Progenitor cell of endocrine pancreas (in vitro differentiated cells): Measurements from ENCODE around the gene FITM1. TPM values are rescaled to one million over a fixed set of nuclear protein-coding genes. Genes with fewer than 3 reads are reported as not detected.

Experiments
- DNase-seq: peaks from one replicate; pipeline ENCODE4 v3.0.0; 2021; ENCODE audit warnings: low spot score; ENCODE audit not compliant: unreplicated experiment
- H3K27ac Mint-ChIP-seq: 2 replicates; pipeline ENCODE4 v1.8.0; 2021; ENCODE audit warnings: mild to moderate bottlenecking, moderate library complexity, mixed read lengths
- H3K27me3 Mint-ChIP-seq: 2 replicates; pipeline ENCODE4 v1.8.0; 2021; ENCODE audit warnings: mixed read lengths
- H3K36me3 Mint-ChIP-seq: 2 replicates; pipeline ENCODE4 v1.8.0; 2022; ENCODE audit warnings: mixed read lengths; ENCODE audit not compliant: insufficient read depth
- H3K4me1 Mint-ChIP-seq: 2 replicates; pipeline ENCODE4 v1.8.0; 2021; ENCODE audit warnings: low read depth, mixed read lengths
- H3K4me3 Mint-ChIP-seq: 2 replicates; pipeline ENCODE4 v1.8.0; 2021; ENCODE audit warnings: low read depth, mild to moderate bottlenecking, moderate library complexity, mixed read lengths
- H3K9me3 Mint-ChIP-seq: 2 replicates; pipeline ENCODE4 v1.8.0; 2021; ENCODE audit warnings: low read depth, mixed read lengths
- total RNA-seq: library from RNA; stranded (reverse); gene quantifications from 2 replicates; pipeline ENCODE4 v1.2.1, GENCODE V29; 2021
- TF ChIP-seq, protein P1 (sequence below): fragments of 200-600 bp; sonication (generic); IDR thresholded peaks from one replicate; pipeline ENCODE4 v1.5.0; 2021; ENCODE audit warnings: antibody characterized with exemption, mild to moderate bottlenecking; ENCODE audit not compliant: unreplicated experiment

FITM1 gene
- total RNA-seq, 1 donor from 2014 or later = 1.9 TPM

DNA sequence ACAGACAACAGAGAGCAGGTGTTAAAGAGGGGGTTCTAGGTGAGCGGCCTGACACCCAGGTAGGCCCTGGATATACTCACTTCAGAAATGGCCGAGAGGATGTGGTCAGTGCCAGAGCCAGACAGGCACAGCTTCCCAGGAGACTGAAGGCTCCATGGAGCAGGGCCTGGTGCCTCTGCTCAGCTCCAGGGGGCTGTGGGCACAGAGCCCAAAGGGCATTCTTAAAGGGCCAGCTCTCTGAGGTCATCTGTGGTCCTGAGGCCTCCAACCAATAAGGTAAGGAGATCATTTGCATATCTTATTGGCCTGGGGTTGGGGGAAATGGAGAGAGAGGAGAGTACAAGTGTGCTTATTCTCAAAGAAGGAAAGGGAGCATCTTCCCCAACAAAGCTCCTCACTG lies 46.0 kb upstream of the FITM1 start:
- Mint-ChIP-seq H3K4me1 (peaks cover 6% of the 10 kb centered on the region), H3K9me3 (no peaks in the 10 kb centered on the region), H3K4me3 (no peak overlapping the region), H3K36me3 (no peaks in the 10 kb centered on the region), H3K27me3 (peaks cover 52% of the 10 kb centered on the region), H3K27ac (no peak overlapping the region)
- DNase-seq = no peak
- TF ChIP-seq, protein P1, sequence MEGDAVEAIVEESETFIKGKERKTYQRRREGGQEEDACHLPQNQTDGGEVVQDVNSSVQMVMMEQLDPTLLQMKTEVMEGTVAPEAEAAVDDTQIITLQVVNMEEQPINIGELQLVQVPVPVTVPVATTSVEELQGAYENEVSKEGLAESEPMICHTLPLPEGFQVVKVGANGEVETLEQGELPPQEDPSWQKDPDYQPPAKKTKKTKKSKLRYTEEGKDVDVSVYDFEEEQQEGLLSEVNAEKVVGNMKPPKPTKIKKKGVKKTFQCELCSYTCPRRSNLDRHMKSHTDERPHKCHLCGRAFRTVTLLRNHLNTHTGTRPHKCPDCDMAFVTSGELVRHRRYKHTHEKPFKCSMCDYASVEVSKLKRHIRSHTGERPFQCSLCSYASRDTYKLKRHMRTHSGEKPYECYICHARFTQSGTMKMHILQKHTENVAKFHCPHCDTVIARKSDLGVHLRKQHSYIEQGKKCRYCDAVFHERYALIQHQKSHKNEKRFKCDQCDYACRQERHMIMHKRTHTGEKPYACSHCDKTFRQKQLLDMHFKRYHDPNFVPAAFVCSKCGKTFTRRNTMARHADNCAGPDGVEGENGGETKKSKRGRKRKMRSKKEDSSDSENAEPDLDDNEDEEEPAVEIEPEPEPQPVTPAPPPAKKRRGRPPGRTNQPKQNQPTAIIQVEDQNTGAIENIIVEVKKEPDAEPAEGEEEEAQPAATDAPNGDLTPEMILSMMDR = no peak

DNA sequence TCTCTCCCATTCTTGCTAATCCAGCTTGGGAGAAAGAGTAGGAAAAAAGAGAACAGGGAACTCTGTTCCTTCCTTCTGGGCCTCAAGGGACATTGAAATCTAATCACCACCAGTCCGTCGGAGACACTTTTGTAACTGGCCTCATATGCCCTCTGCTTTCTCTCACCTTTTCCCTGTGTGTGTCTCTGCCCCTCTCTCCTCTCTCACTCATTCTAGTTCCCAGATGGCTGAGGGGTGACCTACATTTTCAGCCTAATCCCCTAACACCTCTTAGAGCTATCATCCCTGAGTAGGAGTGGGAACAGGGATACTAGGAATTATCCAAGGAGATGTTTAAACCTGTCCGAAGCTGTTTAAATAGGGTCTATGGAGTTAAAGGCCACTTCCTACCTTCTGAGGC lies 45.2 kb upstream of the FITM1 start:
- H3K4me3 Mint-ChIP-seq = no peak overlapping the region
- H3K27ac Mint-ChIP-seq = no peak overlapping the region
- TF ChIP-seq, protein P1 = no peak
- peaks cover 45% of the 10 kb centered on the region for H3K27me3 Mint-ChIP-seq
- peaks cover 6% of the 10 kb centered on the region for H3K4me1 Mint-ChIP-seq
- no peaks in the 10 kb centered on the region for H3K9me3 Mint-ChIP-seq
- H3K36me3 Mint-ChIP-seq = no peaks in the 10 kb centered on the region
- no peak for DNase-seq

GRCh38 chr14:24086193-24086955 lies 44.1 kb upstream of the FITM1 start:
- H3K36me3 Mint-ChIP-seq = no peaks in the 10 kb centered on the region
- TF ChIP-seq, protein P1 = no peak
- H3K4me3 Mint-ChIP-seq = no peak overlapping the region
- no peak for DNase-seq
- H3K27me3 Mint-ChIP-seq = peaks cover 39% of the 10 kb centered on the region
- H3K4me1 Mint-ChIP-seq = peaks cover 4% of the 10 kb centered on the region
- H3K9me3 Mint-ChIP-seq = no peaks in the 10 kb centered on the region
- H3K27ac Mint-ChIP-seq = no peak overlapping the region

- peaks cover 1% of the 10 kb centered on the region for H3K4me1 Mint-ChIP-seq
- TF ChIP-seq, protein P1 = no peak
These were observed 43.5 kb upstream of the FITM1 start for GRCh38 chr14:24087004-24087403.

DNA sequence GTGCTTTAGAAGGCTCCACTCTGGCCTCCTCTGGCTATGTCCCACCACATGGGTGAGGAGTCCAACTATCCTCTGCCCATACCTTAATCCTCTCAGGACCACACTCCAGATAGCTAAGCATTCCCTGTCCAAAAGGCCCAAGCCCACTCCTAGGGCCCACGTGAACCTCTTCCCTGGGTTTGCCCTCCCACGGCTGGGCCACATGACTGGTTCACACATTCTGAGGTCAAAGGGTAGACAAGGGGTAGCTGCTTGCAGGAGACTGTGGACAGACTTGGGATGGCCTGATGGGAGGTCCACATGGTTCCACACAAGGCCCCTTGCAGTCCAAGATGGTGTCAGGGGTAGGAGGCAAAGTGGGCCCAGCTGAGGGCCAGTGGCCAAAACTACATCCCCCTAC lies 42.4 kb upstream of the FITM1 start:
- TF ChIP-seq, protein P1 = no peak
- no peak overlapping the region for H3K4me3 Mint-ChIP-seq
- DNase-seq = no peak
- H3K36me3 Mint-ChIP-seq = no peaks in the 10 kb centered on the region
- no peak overlapping the region for H3K27ac Mint-ChIP-seq
- no peaks in the 10 kb centered on the region for H3K4me1 Mint-ChIP-seq
- H3K9me3 Mint-ChIP-seq = no peaks in the 10 kb centered on the region
- H3K27me3 Mint-ChIP-seq = peaks cover 26% of the 10 kb centered on the region

More at GRCh38 chr14:24087004-24087403, 43.5 kb upstream of the FITM1 start:
- H3K4me3 Mint-ChIP-seq = no peak overlapping the region
- no peaks in the 10 kb centered on the region for H3K9me3 Mint-ChIP-seq
- H3K36me3 Mint-ChIP-seq = no peaks in the 10 kb centered on the region
- H3K27ac Mint-ChIP-seq = no peak overlapping the region
- no peak for DNase-seq
- peaks cover 37% of the 10 kb centered on the region for H3K27me3 Mint-ChIP-seq
